NCI-H82 treated with DMSO at 0.1 percent for 48 hours (cell line): ENCODE data around the gene CDKN1A.
"Not testable (repeated sequence)": the region's sequence is repeated elsewhere in the genome, so short reads cannot be mapped to it uniquely, and the experiment has no call there.

ENCODE experiments used
- DNase-seq: peaks from one replicate; lab custom pipeline; 2025; ENCODE audit not compliant: unreplicated experiment; lab: John Stamatoyannopoulos, UW

Gene CDKN1A

DNA sequence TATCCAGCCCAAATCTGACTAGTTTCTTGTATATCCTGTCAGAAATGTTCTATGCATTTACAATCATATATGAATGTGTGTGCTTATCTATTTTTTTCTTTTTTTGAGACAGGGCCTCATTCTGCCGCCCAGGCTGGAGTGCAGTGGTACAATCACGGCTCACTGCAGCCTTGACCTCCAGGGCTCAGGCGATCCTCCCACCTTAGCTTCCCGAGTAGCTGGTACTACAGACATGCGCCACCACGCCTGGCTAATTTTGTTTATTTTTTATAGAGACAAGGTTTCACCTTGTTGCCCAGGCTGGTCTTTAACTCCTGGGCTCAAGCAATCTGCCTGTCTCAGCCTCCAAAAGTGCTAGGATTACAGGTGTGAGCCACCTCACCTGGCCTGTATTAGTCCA is 16.1 kb downstream of the CDKN1A start:
- DNase-seq, result no peak

DNA sequence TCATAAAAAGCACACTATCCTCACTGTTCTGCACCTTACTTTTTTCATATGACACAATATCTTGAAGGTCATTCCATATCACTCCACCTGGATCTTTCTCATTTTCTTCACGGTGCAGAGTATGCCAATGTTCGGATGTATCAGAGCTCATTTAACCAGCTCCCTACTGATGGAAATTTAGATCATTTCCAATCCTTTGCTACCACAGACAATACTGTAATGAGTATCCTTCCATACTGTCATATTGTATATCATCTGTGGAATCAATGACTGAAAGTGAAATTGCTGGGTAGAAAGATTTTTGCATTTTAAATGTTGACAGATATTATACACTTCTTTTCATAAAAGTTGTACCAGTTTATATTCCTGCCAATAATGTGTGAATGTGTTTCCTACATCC is 16.9 kb downstream of the CDKN1A start:
- DNase-seq, result no peak

DNA sequence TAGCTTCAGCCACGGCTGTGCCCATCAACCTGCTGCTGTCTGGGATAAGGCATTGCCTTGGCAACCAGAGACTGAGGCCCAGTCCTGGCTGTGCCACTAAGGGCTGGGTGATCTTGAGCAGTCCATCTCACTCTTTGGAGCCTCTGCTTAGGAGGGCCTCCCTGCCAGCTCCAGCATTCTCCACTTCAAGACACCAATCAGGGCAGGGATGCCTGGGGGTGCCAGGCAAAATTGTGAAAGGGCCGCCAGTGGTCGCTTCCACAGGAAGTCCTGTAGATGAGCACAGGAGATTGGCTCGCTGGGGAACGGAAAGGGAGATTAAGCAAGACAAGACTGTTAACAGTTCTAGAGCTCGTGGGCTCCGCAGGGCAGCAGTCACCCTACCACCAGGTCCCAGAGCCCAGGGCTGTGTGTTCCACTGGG is 19.0 kb downstream of the CDKN1A start, which contains the start of gene RAB44:
RAB44 (plus strand) TSS at position 346 of the 423 bp plus-strand sequence. CDS start 6,410 bp downstream, outside the sequence.
- DNase-seq, result no peak

DNA sequence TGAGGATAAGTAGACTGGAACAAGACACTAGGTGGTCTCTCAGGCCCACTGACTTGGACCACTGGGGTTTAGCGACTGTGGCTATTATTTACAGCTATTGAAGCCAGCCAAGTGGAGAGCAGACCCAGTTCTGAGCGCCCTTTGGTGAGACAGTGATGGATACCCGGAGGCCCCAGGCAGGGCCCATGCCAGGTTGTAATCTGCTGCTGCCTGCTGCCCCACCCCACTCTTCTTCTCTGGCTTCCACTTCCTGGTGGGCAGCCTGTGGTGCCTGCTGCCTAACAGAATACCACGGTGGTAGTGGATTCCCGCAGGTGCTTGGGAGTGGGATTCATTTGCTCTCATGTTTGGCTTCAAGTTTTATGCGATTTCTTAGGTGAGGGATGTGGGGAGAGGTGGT is 19.7 kb downstream of the CDKN1A start:
- no peak for DNase-seq

DNA sequence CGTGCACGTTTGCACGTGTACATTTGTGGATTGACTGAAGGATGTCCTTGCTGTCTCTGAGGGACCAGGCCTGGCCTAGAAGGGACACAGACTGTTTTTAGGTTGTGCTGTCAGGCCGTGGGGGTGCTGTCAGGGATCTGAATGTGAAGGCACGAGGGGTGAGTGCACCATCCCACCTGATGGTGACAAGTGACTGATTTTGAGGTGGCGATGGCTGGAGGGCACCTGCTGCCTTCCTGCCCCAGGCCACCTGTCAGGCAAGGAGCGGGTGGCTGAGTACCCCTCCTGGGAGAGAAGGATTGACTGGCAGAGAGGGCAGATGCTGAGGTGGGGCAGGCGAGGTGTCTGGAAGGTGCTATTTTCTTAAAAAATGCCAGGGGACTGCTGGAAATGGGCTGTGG is 20.4 kb downstream of the CDKN1A start:
- DNase-seq, result no peak

DNA sequence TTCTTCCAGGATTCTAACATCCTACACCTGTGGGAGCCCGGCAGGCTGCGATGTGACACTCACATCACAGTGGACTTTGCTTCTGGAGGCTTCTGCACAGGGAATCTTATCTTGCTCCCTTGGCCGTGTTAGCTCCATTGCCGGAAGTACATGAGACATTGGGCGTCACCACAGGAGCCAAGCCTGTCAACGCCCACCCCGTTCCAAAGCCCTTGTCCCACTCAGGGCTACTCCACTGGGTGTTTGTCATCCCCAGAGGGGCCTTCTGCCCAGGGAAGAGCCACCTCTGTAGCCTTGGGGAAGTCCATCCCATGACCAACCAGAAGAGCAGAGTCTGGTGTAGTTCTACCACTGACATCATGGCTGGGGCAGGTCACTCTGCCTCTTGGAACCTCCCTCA is 20.8 kb downstream of the CDKN1A start:
- no peak for DNase-seq

DNA sequence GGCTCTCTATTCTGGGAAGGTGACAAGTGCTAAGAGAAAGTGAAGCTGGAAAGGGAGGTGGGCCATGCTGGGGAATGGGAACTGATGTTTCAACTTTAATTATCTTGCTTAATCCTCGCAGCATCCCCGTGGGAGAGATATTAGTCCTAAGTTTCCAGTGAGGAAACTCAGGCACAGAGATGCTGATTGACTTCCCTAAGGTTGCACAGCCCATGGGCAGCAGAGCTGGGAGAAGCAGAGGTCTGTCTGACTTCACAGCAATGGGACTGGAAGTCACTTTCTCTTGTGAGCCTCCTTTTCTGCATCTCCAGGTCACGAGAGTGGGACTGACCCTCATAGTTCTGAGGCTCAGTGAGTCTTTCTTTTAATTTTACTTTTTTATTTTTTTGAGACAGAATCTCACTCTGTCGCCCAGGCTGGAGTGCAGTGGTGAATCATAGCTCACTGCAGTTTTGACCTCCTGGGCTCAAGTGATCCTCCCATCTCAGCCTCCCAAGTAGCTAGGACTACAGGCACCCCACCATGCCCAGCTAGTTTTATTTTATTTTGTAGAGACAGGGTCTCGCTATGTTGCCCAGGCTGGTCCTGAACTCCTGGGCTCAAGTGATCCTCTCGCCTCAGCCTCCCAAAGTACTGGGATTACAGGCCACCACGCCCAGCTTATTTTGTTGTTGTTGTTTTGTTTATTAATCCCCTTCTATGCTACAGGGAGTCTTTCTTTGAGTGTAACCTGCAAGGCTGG is 21.7 kb downstream of the CDKN1A start:
- DNase-seq, result no peak

DNA sequence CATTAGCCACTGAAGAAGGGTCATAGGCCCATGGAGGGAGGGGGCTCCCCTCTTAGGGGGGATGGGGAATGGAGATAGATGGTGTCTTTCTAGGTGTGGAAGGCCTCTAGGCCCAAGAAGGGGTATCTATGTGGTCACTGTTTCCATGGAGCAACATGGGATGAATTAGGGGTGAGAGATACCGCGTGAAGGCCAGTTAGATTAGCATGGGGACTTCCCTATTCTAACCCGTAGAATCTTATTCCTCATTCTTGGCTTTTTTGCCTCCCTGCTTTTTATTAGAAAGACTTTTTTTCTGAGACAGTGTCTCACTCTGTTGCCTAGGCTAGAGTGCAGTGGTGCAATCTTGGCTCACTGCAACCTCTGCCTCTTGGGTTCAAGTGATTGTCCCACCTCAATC is 22.3 kb downstream of the CDKN1A start:
- no peak for DNase-seq

DNA sequence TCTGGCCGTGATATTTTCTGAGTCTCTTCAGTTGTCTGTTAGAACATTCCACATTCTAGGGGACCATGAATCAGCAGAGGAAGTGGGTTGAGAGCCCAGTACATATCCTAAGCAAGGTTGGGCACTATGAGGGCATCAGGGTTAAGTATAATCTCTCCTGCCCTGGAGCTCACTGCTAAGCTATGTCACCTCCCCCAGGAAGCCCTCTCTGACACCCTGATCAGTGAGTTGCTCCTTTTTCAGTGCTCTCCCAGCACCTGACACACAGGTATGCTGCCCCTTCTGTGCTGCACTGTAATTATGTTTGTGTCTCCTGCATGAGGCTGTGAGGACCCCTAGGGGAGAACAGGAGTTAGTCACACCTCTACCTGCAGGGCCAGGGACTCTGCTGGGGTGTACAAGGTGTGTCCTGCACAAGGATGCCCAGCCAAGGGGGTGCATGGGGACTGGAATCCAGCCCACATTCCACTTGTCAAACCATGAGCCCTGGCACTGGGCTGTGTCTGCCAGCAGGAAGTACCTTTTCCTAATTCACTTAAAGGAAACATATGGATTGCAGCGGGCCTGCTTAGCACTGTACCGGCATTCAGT is 23.0 kb downstream of the CDKN1A start:
- no peak for DNase-seq

DNA sequence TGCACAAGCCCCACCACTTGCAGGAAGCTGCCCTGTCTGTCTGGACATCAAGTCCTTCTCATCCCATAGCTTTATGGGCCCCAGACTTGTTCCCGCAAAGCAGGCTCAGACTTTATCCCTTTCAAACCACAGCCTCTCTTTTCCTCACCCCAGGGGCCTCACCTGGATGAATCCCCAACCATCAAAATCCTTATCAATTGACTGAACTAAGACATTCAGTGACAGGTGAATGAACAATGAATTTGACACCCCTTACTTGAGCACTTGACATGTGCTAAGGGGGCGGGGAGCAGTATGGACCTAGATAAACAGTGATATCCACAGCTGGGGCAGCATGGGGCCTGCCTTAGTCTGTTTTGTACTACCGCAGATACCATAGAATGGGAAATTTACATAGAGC is 24.1 kb downstream of the CDKN1A start:
- no peak for DNase-seq

DNA sequence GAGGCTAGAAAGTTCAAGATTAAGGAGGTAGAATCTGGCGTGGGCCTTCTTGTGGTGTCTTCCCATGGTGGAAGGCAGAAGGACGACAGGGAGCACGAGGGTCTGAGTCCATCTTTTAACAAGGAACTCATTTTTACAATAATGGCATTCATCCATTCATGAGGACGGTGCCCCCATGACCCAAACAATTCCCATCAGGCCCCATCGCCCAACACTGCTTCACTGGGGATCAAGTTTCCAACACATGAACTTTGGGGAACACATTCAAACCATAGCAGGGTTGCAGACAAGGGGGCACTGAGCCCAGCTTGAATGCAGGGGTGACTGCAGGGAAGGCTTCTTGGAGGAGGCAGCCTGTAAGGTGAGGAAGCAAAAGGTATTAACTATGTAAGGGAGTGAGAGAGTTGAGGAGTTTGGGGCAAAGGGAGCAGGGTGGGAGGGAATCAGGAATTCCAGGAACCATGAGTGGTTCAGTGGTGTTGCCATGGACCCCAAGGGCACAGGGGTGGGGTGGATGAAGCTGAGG is 24.6 kb downstream of the CDKN1A start:
- no peak for DNase-seq

DNA sequence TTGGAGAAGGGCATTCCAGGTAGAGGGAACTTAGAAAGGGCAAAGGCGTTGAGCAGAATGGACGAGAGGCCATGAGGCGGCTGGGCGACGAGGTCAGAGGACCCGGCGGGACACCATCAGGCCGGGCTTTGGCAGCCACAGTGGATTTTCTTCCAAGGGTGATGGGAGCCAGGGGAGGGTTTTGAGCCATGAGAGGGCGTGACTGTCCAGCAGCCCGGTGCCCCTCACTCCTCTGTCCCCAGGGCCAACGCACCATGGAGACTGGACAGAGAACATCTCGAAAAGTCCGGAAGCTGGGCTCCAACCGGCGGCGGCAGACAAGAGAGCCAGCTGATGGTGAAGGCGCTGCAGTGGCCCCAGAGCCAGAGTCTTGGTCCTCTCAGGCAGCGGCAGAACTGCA is 25.5 kb downstream of the CDKN1A start:
- DNase-seq, result no peak

DNA sequence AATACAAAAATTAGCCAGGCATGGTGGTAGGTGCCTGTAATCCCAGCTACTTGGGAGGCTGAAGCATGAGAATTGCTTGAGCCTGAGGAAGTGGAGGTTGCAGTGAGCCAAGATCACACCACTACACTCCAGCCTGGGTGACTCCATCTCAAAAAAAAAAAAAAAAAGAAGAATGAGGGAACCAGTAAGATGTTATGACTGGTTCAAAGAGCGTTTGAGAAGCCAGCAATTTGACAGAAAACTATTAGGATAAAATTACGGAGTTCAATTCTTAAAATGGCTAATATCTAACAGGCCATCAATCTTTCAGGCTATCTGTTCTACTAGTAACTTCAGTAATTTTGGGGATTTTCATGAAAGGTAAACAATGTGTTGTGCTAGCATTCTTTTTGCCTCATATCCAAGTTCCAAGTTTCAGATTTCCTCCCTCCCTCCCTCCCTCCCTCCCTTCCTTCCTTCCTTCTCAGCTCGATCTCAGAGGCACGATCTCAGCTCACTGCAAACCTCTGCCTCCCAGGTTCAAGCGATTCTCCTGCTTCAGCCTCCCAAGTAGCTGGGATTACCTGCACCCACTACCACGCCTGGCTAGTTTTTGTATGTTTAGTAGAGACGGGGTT is 26.6 kb downstream of the CDKN1A start:
- DNase-seq, result not testable (repeated sequence)

DNA sequence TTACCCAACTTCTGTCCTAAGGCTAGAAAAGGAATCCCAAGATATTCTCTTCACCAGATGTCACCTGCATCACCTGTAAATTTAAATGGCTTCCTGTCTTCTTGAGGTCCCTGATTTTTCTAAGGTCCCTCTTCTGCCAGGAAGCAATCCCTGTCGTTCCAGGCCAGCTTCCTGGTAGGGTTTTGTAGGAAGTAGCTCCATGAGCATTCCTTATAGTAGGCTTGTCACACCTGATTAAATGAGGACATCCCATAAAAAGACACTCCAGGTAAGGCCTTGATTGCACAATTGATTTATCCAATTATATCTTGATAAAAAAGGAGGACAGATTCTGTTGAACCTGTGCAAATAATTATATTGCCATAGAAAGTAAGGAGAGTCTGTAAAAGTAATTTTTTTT is 27.8 kb downstream of the CDKN1A start:
- no peak for DNase-seq

DNA sequence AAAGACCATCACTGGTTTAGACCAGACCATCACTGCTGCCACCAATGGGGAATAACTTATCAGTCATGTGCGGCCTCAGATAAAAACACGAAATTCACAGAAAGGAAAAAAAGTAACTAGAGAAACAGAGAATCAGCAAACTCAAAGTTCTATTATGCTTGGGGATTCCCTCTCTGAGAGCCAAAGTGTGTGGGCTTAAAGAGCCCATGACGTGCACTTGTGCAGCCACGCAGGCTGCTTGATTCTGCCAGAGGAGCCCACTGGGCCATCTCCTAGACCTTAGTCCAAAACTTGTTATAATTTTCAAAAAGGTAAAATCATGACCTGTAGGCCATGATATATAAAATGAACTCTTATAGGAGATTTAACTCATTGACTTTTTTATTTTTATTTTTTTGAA is 34.3 kb downstream of the CDKN1A start:
- DNase-seq, result no peak

DNA sequence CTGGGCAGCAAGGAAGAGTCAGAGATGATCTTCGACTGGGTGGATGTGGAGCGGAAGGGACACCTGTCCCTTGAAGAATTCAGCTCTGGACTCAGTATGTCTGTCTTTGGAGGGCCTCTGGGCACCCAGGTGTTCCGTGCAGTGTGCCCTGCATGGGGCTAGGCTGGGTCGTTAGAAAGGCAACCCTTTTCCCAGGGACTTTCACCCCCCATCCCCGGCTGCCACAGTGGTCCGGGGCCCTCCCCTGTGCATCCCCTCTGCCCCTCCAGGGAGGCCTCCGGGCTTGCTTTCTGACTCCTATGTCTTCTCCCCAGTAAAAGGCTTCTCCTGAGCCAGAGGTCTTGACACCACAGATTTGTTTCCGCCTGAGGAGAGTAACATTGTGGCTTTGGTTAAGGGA is 35.3 kb downstream of the CDKN1A start:
- no peak for DNase-seq

DNA sequence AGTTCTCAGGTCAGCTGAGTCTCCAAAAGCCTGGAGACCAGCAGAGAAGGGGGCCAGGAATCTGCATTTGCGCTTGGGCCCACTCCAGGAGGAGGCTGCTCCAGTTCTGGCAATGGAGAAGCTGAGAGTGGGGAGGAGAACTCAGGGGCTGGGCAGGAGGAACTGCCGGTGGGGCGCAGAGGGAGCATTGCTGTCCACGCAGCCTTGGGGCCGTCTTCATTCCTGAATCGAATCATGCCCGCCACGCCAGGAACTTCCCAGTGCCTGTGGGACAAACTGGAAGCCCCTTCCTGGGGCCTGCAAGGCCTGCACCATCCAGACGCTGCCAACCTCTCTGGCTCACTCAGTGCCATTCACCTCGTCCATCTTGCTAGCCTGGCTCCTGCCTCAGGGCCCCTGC is 36.0 kb downstream of the CDKN1A start:
- DNase-seq, result no peak

DNA sequence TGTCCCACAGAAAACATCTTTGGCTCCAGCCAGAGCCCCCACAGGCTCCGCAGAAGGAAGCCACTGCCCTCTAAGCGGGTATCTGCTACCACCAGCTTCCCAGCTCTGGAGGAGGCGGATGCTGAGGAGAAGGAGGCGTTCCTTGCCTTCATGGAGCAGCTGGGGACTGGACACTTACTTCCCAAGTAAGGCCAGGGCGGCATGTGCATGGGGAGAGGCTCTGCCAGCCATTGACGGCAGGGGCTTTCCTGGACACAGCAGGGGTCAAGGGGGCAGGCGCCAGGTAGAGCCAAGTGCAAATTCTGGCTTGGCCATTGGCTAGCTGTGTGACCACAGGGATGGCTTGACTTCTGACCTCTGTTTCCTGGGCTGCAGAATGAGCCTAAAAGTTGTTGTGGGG is 37.0 kb downstream of the CDKN1A start:
- DNase-seq, result no peak

DNA sequence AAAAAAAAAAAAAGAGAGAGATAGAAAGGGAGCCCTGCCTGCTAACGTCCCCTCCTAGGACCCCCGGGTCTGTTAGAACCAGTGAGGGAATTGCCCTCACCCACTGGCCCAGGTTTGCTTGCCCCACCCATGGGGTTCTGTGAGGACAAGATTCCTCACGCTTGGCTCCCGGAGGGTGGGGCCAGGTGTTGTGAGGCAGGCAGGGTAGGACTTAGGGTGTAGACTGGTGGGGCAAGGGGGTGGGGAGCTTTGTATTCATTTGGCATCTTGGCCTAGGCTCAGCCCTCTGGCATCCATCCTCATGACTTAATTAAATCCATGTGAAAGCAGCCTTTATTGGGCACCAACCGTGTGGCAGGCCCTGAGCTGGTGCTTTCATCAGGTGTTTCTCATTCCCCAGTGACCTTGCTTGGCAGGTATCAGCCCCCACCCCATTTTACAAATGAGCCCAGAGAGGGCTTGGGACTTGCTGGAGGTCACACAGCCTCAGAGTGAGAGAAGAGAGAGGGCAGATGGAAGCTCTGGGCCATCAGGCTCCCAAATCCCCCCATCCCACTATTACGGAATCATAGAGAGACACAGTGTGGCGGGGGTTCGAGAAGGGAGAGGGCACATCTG is 38.1 kb downstream of the CDKN1A start:
- no peak for DNase-seq

DNA sequence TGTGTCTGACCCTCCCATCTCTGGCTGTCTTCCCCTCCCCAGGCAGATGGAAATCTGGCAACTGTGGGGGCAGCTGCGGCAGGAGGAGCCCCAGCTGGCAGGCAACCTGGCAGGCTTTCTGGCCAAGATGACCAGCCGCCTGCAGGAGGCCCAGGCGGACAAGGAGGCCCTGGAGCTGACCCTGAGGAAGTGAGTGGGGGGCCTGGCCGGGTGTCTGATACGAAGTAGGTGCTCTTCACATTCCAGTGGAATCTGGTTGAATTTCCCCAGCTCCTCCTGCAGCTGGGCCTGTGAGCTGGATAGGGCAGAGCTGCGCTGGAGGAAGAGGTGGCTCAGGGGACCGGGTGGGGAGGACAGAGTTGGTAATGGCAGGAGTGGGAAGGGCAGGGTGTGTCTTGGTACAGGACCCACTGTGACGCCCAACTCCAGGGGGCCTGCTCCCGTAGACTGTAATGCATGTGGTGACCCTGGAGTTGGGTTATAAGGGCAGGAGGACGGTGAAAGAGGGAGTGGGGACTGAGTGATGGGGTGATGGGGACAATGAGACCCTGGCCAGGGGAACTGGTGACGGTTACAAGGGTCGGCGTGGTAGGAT is 38.8 kb downstream of the CDKN1A start:
- DNase-seq, result no peak

DNA sequence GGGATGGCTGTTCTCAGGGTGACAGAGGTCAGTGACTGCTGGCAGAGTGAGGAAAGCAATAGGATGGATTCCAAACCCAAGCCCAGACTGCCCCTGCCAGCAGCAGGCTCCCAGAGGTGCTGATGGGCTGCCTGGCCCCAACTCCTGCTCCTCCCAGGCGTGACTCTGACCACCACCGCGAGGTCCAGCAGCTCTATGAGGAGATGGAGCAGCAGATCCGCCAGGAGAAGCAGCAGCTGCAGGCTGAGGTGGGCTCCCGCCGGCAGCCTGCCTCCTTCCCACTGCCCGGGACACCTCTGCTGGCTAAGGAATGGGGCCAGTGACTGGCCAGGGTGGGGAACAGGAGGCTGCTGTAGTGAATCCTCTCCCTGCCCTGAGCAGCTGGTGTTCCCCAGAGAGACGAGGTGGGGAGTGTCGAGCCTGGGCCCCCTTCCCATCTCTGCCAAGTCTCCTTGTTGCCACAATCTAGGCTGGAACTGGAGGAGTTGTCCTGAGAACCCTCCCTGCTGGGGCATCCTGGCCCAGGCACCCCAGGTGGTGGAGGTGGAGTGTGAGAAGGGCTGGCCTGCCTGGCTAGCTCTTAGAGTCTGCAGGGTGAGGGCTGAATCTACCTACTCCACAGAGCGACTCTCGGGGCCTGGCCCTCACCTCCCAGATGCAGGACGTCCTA is 39.5 kb downstream of the CDKN1A start:
- DNase-seq, result no peak
